GM19328 (cell line): ENCODE data around the gene MYG1.

Experiments
- ATAC-seq: cut with Tn5 transposase; IDR thresholded peaks from one replicate; pipeline ENCODE4 v1.9.1; 2021; ENCODE audit warnings: mild to moderate bottlenecking, moderate library complexity; ENCODE audit not compliant: unreplicated experiment

Gene MYG1

DNA sequence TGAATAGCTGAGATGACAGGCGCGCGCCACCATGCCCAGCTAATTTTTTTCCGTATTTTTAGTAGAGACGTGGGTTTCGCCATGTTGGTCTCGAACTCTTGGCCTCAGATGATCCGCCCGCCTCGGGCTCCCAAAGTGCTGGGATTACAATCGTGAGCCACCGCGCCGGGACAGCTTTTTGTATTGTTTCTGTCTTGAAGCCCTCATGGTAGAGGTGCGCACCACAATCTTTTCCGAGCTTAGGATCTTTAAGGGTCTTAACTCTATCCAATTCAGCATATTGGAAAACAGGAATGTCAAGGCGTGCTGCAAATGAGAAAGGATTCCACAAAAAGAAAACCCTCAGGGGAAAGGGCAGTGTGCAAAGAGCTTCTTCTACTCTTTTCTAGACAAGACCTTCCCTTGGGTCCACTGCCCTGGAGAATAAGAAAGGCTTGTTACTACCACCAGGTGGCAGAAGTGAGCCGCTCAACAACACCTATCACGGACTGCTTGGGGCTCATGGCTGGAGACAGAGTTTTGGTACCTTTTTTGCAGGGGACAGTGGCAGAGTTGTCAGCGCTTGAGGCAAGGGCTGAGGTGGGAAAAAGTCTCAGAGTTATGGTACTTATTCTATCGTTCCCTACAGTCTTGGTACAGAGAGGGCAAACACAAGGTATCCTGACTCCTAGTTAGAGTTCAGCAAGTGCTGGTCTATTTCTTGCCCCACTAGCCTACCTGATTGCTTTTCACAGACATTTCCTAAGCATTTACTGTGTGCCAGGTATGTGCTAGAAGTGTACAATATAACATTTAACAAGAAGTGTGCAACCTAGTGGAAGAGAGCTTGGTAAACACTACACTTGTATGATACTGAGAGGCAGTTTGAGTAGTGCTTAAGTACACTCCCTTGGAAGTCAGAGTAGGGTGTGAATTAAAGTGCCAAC is 53.1 kb downstream of the MYG1 start:
- ATAC-seq = peak; percentile 62

DNA sequence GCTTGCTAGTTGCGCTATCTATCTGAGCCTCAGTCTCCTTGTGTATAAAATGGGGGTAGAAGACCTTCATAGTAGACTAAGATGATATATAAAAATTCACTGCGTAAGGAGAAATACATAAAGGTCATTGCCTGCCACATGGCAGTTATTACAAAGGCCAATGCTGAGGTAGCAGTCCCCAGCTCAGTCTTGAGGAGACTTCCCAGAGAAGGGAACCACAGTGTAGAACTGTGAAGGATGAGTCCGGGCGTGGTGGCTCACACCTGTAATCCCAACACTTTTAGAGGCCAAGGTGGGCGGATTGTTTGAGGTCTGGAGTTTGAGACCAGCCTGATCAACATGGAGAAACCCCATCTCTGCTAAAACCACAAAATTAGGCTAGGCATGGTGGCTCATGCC is 53.8 kb downstream of the MYG1 start:
- ATAC-seq = no peak

DNA sequence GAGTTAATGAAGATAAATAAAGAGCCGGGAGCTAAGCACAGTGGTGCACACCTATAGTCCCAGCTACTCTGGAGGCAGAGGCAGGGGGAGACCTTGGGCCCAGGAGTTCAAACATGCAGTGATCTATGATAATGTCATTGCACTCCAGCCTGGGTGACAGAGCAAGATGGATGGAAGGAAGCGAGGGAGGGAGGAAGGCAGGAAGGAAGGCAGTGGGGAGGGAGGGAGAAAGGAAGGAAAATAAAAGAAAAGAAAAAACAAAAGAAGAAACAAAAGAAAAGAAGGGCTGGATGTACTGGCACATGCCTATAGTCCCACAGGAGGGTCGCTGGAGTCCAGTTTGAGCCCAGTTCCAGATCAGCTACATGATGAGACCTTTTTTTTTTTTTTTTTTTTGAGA is 55.6 kb downstream of the MYG1 start:
- ATAC-seq = no peak
